IMR-90 (cell line): ENCODE data around the gene TMPRSS7. TPM values are rescaled to one million over a fixed set of nuclear protein-coding genes. Genes with fewer than 3 reads are reported as not detected.

Source experiments
- ATAC-seq: fragments of 200-7000 bp; cut with Tn5 transposase; 2 replicates; pipeline ENCODE4 v1.9.1; 2020; ENCODE audit warnings: low read depth, mild to moderate bottlenecking, moderate library complexity
- BruUV-seq: library from RNA; stranded (reverse); fragments of 400-500 nt; replicated peaks from 2 replicates; lab custom pipeline; 2021; lab: Mats Ljungman, UMichigan
- CTCF ChIA-PET: fragments of 300-600 bp; formaldehyde crosslinking; extraction: SDS; loops from one replicate; lab custom pipeline; 2021; ENCODE audit warnings: antibody characterized with exemption; lab: Yijun Ruan, JAX
- POLR2A ChIA-PET: fragments of 300-600 bp; sonication (Branson Sonifier 250); formaldehyde crosslinking; loops from one replicate; lab custom pipeline; 2022; ENCODE audit warnings: antibody characterized with exemption; ENCODE audit not compliant: unreplicated experiment; lab: Charles Lee
- DNase-seq: peaks from one replicate; pipeline ENCODE4 v3.0.0; 2013
- H2AFZ ChIP-seq: replicated peaks from 2 replicates; pipeline ENCODE3; 2013; ENCODE audit warnings: low read length, mild to moderate bottlenecking; ENCODE audit not compliant: poor library complexity
- H2AK5ac ChIP-seq: 2 replicates; pipeline ENCODE4 v1.6.1; 2013; ENCODE audit warnings: low read depth, low read length, inconsistent platforms
- H2AK9ac ChIP-seq: replicated peaks from 2 replicates; pipeline ENCODE3; 2013; ENCODE audit warnings: mild to moderate bottlenecking, low read depth, low read length, moderate library complexity; ENCODE audit not compliant: poor library complexity
- H2BK120ac ChIP-seq: 2 replicates; pipeline ENCODE4 v1.6.1; 2013; ENCODE audit warnings: low read depth, low read length, inconsistent platforms
- H2BK15ac ChIP-seq: 3 replicates; pipeline ENCODE4 v1.6.1; 2013; ENCODE audit warnings: low read depth, low read length, inconsistent platforms
- H2BK20ac ChIP-seq: 2 replicates; pipeline ENCODE4 v1.6.1; 2013; ENCODE audit warnings: low read depth, mild to moderate bottlenecking, inconsistent platforms, low read length, moderate library complexity
- H2BK5ac ChIP-seq: 2 replicates; pipeline ENCODE4 v1.6.1; 2013; ENCODE audit warnings: mild to moderate bottlenecking, low read depth, low read length, inconsistent platforms; ENCODE audit not compliant: poor library complexity, severe bottlenecking
- H3K14ac ChIP-seq: replicated peaks from 2 replicates; pipeline ENCODE4 v1.6.1; 2013; ENCODE audit warnings: low read depth, low read length, inconsistent platforms
- H3K18ac ChIP-seq: 2 replicates; pipeline ENCODE4 v1.6.1; 2013; ENCODE audit warnings: low read depth, low read length, control low read depth
- H3K23ac ChIP-seq: 2 replicates; pipeline ENCODE4 v1.6.1; 2013; ENCODE audit warnings: low read depth, low read length, inconsistent platforms
- H3K27ac ChIP-seq: 2 replicates; pipeline ENCODE4 v1.5.1; 2013; ENCODE audit warnings: mild to moderate bottlenecking, control low read depth, low read length; ENCODE audit not compliant: insufficient read depth
- H3K27me3 ChIP-seq: 2 replicates; pipeline ENCODE4 v1.6.1; 2013; ENCODE audit warnings: low read length; ENCODE audit not compliant: control insufficient read depth, insufficient read depth
- H3K36me3 ChIP-seq: 2 replicates; pipeline ENCODE4 v1.6.1; 2013; ENCODE audit warnings: low read length, mixed read lengths; ENCODE audit not compliant: control insufficient read depth, insufficient read depth
- H3K4ac ChIP-seq: 2 replicates; pipeline ENCODE4 v1.6.1; 2013; ENCODE audit warnings: low read depth, low read length, inconsistent platforms
- H3K4me1 ChIP-seq: 2 replicates; pipeline ENCODE4 v1.6.1; 2013; ENCODE audit warnings: low read length, mixed read lengths; ENCODE audit not compliant: control insufficient read depth, insufficient read depth
- H3K4me2 ChIP-seq: 2 replicates; pipeline ENCODE4 v1.6.1; 2013; ENCODE audit warnings: low read depth, mild to moderate bottlenecking, control low read depth, low read length, moderate library complexity
- H3K4me3 ChIP-seq: 2 replicates; pipeline ENCODE4 v1.5.1; 2013; ENCODE audit warnings: low read depth, mild to moderate bottlenecking, control low read depth, low read length, moderate library complexity; ENCODE audit not compliant: insufficient read depth
- H3K56ac ChIP-seq: 2 replicates; pipeline ENCODE4 v1.6.1; 2013; ENCODE audit warnings: low read length, inconsistent platforms; ENCODE audit not compliant: insufficient read depth; ENCODE audit errors: extremely low read depth
- H3K79me1 ChIP-seq, 2 experiments: 2 replicates each; pipeline ENCODE4 v1.6.1; 2013; ENCODE audit warnings: low read length in 2 of 2, inconsistent platforms in 1 of 2, low read depth in 1 of 2
- H3K9ac ChIP-seq: 2 replicates; pipeline ENCODE4 v1.6.1; 2013; ENCODE audit warnings: low read depth, low read length, control low read depth
- H3K9me1 ChIP-seq: 2 replicates; pipeline ENCODE4 v1.6.1; 2013; ENCODE audit warnings: low read length, inconsistent platforms; ENCODE audit not compliant: insufficient read depth
- H3K9me3 ChIP-seq: 2 replicates; pipeline ENCODE4 v1.6.1; 2013; ENCODE audit warnings: low read length; ENCODE audit not compliant: control insufficient read depth, insufficient read depth
- H4K20me1 ChIP-seq: 2 replicates; pipeline ENCODE4 v1.6.1; 2013; ENCODE audit warnings: low read length, inconsistent platforms; ENCODE audit not compliant: insufficient read depth
- H4K5ac ChIP-seq: 2 replicates; pipeline ENCODE4 v1.6.1; 2013; ENCODE audit warnings: mild to moderate bottlenecking, low read depth, low read length, control low read depth
- H4K8ac ChIP-seq, 2 experiments: 2 replicates each; pipeline ENCODE4 v1.6.1; 2013; ENCODE audit warnings: low read depth in 2 of 2, low read length in 2 of 2, control low read depth in 1 of 2, inconsistent platforms in 1 of 2
- H4K91ac ChIP-seq: 2 replicates; pipeline ENCODE4 v1.6.1; 2013; ENCODE audit warnings: low read depth, low read length, inconsistent platforms; ENCODE audit not compliant: insufficient read depth
- BHLHE40 ChIP-seq: fragments of 150-350 bp; IDR thresholded peaks from 2 replicates; pipeline ENCODE4 v1.6.1; 2016; ENCODE audit warnings: mild to moderate bottlenecking, low read depth, low read length
- ELK1 ChIP-seq: fragments of 150-350 bp; IDR thresholded peaks from 2 replicates; pipeline ENCODE4 v1.6.1; 2016; ENCODE audit warnings: low read depth, mild to moderate bottlenecking, low read length, moderate library complexity, borderline replicate concordance
- MAFK ChIP-seq: IDR thresholded peaks from 2 replicates; pipeline ENCODE4 v1.6.1; 2012; ENCODE audit warnings: low read depth, low read length, improper control_type of control experiment
- MAZ ChIP-seq: IDR thresholded peaks from 2 replicates; pipeline ENCODE4 v1.6.1; 2012; ENCODE audit warnings: low read depth, mild to moderate bottlenecking, low read length, improper control_type of control experiment, moderate library complexity, borderline replicate concordance
- MXI1 ChIP-seq: IDR thresholded peaks from 2 replicates; pipeline ENCODE4 v1.6.1; 2012; ENCODE audit warnings: low read depth, mild to moderate bottlenecking, low read length, moderate library complexity, borderline replicate concordance
- RCOR1 ChIP-seq: IDR thresholded peaks from 2 replicates; pipeline ENCODE4 v1.6.1; 2012; ENCODE audit warnings: mild to moderate bottlenecking, low read length, improper control_type of control experiment; ENCODE audit not compliant: insufficient replicate concordance
- SMC3 ChIP-seq: fragments of 150-350 bp; IDR thresholded peaks from 2 replicates; pipeline ENCODE4 v1.6.1; 2016; ENCODE audit warnings: low read depth, mild to moderate bottlenecking, antibody characterized with exemption, low read length, moderate library complexity
- WGBS, 2 experiments: methylation state at CpG; one replicate each; pipeline versions ENCODE4 v1.1.5 to v1.1.7; 2013; ENCODE audit warnings: missing lambda C conversion rate in 2 of 2; ENCODE audit not compliant: insufficient read length in 1 of 2; ENCODE audit errors: extremely low coverage in 2 of 2; 5-methylcytosine and 5-hydroxymethylcytosine counted together
- dilution Hi-C: fragments of 300-500 bp; cut with HindIII; formaldehyde crosslinking; loops from one replicate; pipeline ENCODE4 v1.14.3; 2018; ENCODE audit warnings: low sequenced_read_pairs; ENCODE audit not compliant: unreplicated experiment
- in situ Hi-C: fragments of 300-500 bp; cut with MboI; formaldehyde crosslinking; loops from 3 replicates; pipeline ENCODE4 v1.14.3; 2019; ENCODE audit warnings: low sequenced_read_pairs, inconsistent platforms, mixed read lengths
- intact Hi-C: fragments of 100-400 bp; cut with micrococcal nuclease; formaldehyde crosslinking; loops from 2 replicates; pipeline ENCODE4 v1.10.0; 2022
- polyA plus RNA-seq, 3 experiments: library from polyadenylated mRNA; depleted of rRNA; stranded (reverse); fragments of >200 nt; gene quantifications; 2 replicates each; pipeline ENCODE4 v1.2.3, GENCODE V29; 2012; ENCODE audit warnings: low replicate concordance in 1 of 3
- total RNA-seq: library from RNA; depleted of rRNA; stranded (reverse); fragments of >200 nt; gene quantifications from 2 replicates; pipeline ENCODE4 v1.2.3, GENCODE V29; 2012
- TF ChIP-seq, protein P1 (sequence below): fragments of 150-350 bp; IDR thresholded peaks from 2 replicates; pipeline ENCODE4 v1.6.1; 2017; ENCODE audit warnings: mild to moderate bottlenecking, antibody characterized with exemption, low read length, low read depth

TMPRSS7 gene
- total and polyA plus RNA-seq, 2 of the 4 experiments (the other 2 are of a cell fraction) = 0.07 TPM; not detected in 1

DNA sequence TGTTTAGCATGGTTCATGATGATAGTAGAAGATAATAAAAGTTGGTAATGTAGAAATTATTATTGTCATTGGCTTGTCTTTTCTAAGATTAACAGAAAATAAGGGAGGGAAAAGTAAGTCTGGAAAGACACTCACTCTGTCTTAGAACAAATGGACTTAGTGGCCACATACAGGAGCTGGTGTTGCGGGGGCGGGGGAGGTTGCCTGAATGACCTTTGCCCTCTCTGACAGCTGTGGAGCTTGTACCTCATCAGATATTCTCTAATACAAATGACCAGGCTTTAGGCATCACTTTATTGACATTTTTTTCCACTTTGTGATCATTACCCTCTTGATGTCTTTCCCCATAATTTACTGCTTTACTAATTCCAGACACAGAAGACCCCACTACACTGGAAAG lies 29.9 kb upstream of the TMPRSS7 start:
- no CpG with 5 or more reads among the region's 2 CpGs for whole genome bisulfite sequencing, 2 experiments
- intact Hi-C loops = no loop called here
- in situ Hi-C loops = no loop called here
- Histone ChIP-seq H3K36me3 (no peaks in the 10 kb centered on the region), H3K4me3 (no peak overlapping the region), H3K14ac (no peak overlapping the region), H3K4me1 (peaks cover 8% of the 10 kb centered on the region), H4K20me1 (no peaks in the 10 kb centered on the region), H3K56ac (no peak overlapping the region), H4K91ac (no peak overlapping the region), H2BK15ac (no peak overlapping the region), H3K27ac (no peak overlapping the region), H2AK5ac (no peak overlapping the region), H4K8ac (no peak overlapping the region), H2BK120ac (no peak overlapping the region), H3K9me3 (no peaks in the 10 kb centered on the region), H3K4me2 (no peak overlapping the region), H3K9me1 (peaks cover 6% of the 10 kb centered on the region), H2BK5ac (no peak overlapping the region), H2BK20ac (no peak overlapping the region), H2AK9ac (no peak overlapping the region), H3K18ac (no peak overlapping the region), H3K4ac (no peak overlapping the region), H4K5ac (no peak overlapping the region), H3K79me1 (no peaks in the 10 kb centered on the region), H2AFZ (no peak overlapping the region), H3K9ac (no peak overlapping the region), H3K27me3 (no peaks in the 10 kb centered on the region), H3K23ac (no peak overlapping the region)
- dilution Hi-C loops = no loop called here
- BruUV-seq = no TSS peak
- TF ChIP-seq MAFK (no peak), BHLHE40 (no peak), SMC3 (no peak), MAZ (no peak), ELK1 (no peak), RCOR1 (no peak), MXI1 (no peak)
- TF ChIP-seq, protein P1, sequence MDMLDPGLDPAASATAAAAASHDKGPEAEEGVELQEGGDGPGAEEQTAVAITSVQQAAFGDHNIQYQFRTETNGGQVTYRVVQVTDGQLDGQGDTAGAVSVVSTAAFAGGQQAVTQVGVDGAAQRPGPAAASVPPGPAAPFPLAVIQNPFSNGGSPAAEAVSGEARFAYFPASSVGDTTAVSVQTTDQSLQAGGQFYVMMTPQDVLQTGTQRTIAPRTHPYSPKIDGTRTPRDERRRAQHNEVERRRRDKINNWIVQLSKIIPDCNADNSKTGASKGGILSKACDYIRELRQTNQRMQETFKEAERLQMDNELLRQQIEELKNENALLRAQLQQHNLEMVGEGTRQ = no peak
- DNase-seq = no peak
- no peak for ATAC-seq
- POLR2A ChIA-PET = no interaction called here
- CTCF ChIA-PET = no interaction called here
